ENCODE data around the gene LARGE1.

Gene LARGE1

GRCh38 chr22:33589297-33589696, 331.0 kb downstream of the LARGE1 start:
- no peaks in the 10 kb centered on the region for H3K27me3 Mint-ChIP-seq
- peaks cover 2% of the 10 kb centered on the region for H3K36me3 Mint-ChIP-seq (ENCODE audit: low read depth)
- H3K27ac Mint-ChIP-seq = no peak overlapping the region
- H3K4me1 Mint-ChIP-seq (ENCODE audit: low read depth) = no peaks in the 10 kb centered on the region
- no peak overlapping the region for H3K4me3 Mint-ChIP-seq
- peaks cover 2% of the 10 kb centered on the region for H3K9me3 Mint-ChIP-seq

GRCh38 chr22:33588860-33589259, 331.4 kb downstream of the LARGE1 start:
- Mint-ChIP-seq H3K4me1 (ENCODE audit: low read depth) (no peaks in the 10 kb centered on the region), H3K27me3 (no peaks in the 10 kb centered on the region), H3K27ac (no peak overlapping the region), H3K36me3 (ENCODE audit: low read depth) (no peaks in the 10 kb centered on the region), H3K4me3 (no peak overlapping the region), H3K9me3 (no peaks in the 10 kb centered on the region)

GRCh38 chr22:33584152-33584551, 336.1 kb downstream of the LARGE1 start:
- H3K4me3 Mint-ChIP-seq = no peak overlapping the region
- H3K9me3 Mint-ChIP-seq = no peaks in the 10 kb centered on the region
- H3K27ac Mint-ChIP-seq = no peak overlapping the region

GRCh38 chr22:33582822-33583400, 337.4 kb downstream of the LARGE1 start:
- no peaks in the 10 kb centered on the region for H3K36me3 Mint-ChIP-seq (ENCODE audit: low read depth)
- H3K4me1 Mint-ChIP-seq (ENCODE audit: low read depth) = peaks cover 11% of the 10 kb centered on the region
- H3K27me3 Mint-ChIP-seq = no peaks in the 10 kb centered on the region
- H3K4me3 Mint-ChIP-seq = no peak overlapping the region
- H3K27ac Mint-ChIP-seq = no peak overlapping the region
- H3K9me3 Mint-ChIP-seq = no peaks in the 10 kb centered on the region

More at GRCh38 chr22:33584152-33584551, 336.1 kb downstream of the LARGE1 start:
- H3K27me3 Mint-ChIP-seq = no peaks in the 10 kb centered on the region
- H3K36me3 Mint-ChIP-seq (ENCODE audit: low read depth) = no peaks in the 10 kb centered on the region
- H3K4me1 Mint-ChIP-seq (ENCODE audit: low read depth) = peaks cover 5% of the 10 kb centered on the region

GRCh38 chr22:33580310-33580709, 340.0 kb downstream of the LARGE1 start:
- no peaks in the 10 kb centered on the region for H3K27me3 Mint-ChIP-seq
- no peaks in the 10 kb centered on the region for H3K9me3 Mint-ChIP-seq
- H3K36me3 Mint-ChIP-seq (ENCODE audit: low read depth) = no peaks in the 10 kb centered on the region

GRCh38 chr22:33579448-33580093, 340.7 kb downstream of the LARGE1 start:
- H3K4me3 Mint-ChIP-seq = no peak overlapping the region
- peaks cover 22% of the 10 kb centered on the region for H3K4me1 Mint-ChIP-seq (ENCODE audit: low read depth)
- no peaks in the 10 kb centered on the region for H3K9me3 Mint-ChIP-seq
- H3K27ac Mint-ChIP-seq = no peak overlapping the region
- no peaks in the 10 kb centered on the region for H3K36me3 Mint-ChIP-seq (ENCODE audit: low read depth)
- no peaks in the 10 kb centered on the region for H3K27me3 Mint-ChIP-seq

More at GRCh38 chr22:33580310-33580709, 340.0 kb downstream of the LARGE1 start:
- Mint-ChIP-seq H3K27ac (no peak overlapping the region), H3K4me1 (ENCODE audit: low read depth) (peaks cover 22% of the 10 kb centered on the region), H3K4me3 (no peak overlapping the region)

GRCh38 chr22:33578752-33579151, 341.5 kb downstream of the LARGE1 start:
- no peaks in the 10 kb centered on the region for H3K27me3 Mint-ChIP-seq
- no peak overlapping the region for H3K4me3 Mint-ChIP-seq
- H3K9me3 Mint-ChIP-seq = peaks cover 1% of the 10 kb centered on the region
- no peaks in the 10 kb centered on the region for H3K36me3 Mint-ChIP-seq (ENCODE audit: low read depth)
- no peak overlapping the region for H3K27ac Mint-ChIP-seq
- H3K4me1 Mint-ChIP-seq (ENCODE audit: low read depth) = peaks cover 22% of the 10 kb centered on the region

GRCh38 chr22:33577862-33578411, 342.3 kb downstream of the LARGE1 start:
- Mint-ChIP-seq H3K4me3 (no peak overlapping the region), H3K27me3 (no peaks in the 10 kb centered on the region), H3K36me3 (ENCODE audit: low read depth) (no peaks in the 10 kb centered on the region), H3K4me1 (ENCODE audit: low read depth) (peaks cover 22% of the 10 kb centered on the region), H3K27ac (no peak overlapping the region), H3K9me3 (peaks cover 6% of the 10 kb centered on the region)

GRCh38 chr22:33576205-33576604, 344.1 kb downstream of the LARGE1 start:
- peaks cover 28% of the 10 kb centered on the region for H3K4me1 Mint-ChIP-seq (ENCODE audit: low read depth)
- peaks cover 6% of the 10 kb centered on the region for H3K9me3 Mint-ChIP-seq
- H3K36me3 Mint-ChIP-seq (ENCODE audit: low read depth) = no peaks in the 10 kb centered on the region
- no peak overlapping the region for H3K27ac Mint-ChIP-seq
- no peak overlapping the region for H3K4me3 Mint-ChIP-seq
- no peaks in the 10 kb centered on the region for H3K27me3 Mint-ChIP-seq

- H3K4me3 Mint-ChIP-seq = no peak overlapping the region
- peaks cover 31% of the 10 kb centered on the region for H3K4me1 Mint-ChIP-seq (ENCODE audit: low read depth)
- H3K27me3 Mint-ChIP-seq = no peaks in the 10 kb centered on the region
- H3K36me3 Mint-ChIP-seq (ENCODE audit: low read depth) = no peaks in the 10 kb centered on the region
- H3K9me3 Mint-ChIP-seq = peaks cover 6% of the 10 kb centered on the region
- H3K27ac Mint-ChIP-seq = no peak overlapping the region
These were observed 344.5 kb downstream of the LARGE1 start for GRCh38 chr22:33575771-33576170.

GRCh38 chr22:33575041-33575440, 345.2 kb downstream of the LARGE1 start:
- peaks cover 36% of the 10 kb centered on the region for H3K4me1 Mint-ChIP-seq (ENCODE audit: low read depth)
- H3K9me3 Mint-ChIP-seq = peaks cover 6% of the 10 kb centered on the region
- no peaks in the 10 kb centered on the region for H3K27me3 Mint-ChIP-seq
- no peaks in the 10 kb centered on the region for H3K36me3 Mint-ChIP-seq (ENCODE audit: low read depth)
- no peak overlapping the region for H3K27ac Mint-ChIP-seq
- no peak overlapping the region for H3K4me3 Mint-ChIP-seq

- Mint-ChIP-seq H3K27ac (no peak overlapping the region), H3K36me3 (ENCODE audit: low read depth) (no peaks in the 10 kb centered on the region), H3K4me1 (ENCODE audit: low read depth) (peaks cover 38% of the 10 kb centered on the region), H3K27me3 (no peaks in the 10 kb centered on the region), H3K9me3 (peaks cover 6% of the 10 kb centered on the region), H3K4me3 (no peak overlapping the region)
These were observed 346.8 kb downstream of the LARGE1 start for GRCh38 chr22:33573479-33573878.

GRCh38 chr22:33572086-33572485, 348.2 kb downstream of the LARGE1 start:
- Mint-ChIP-seq H3K27me3 (no peaks in the 10 kb centered on the region), H3K36me3 (ENCODE audit: low read depth) (no peaks in the 10 kb centered on the region), H3K9me3 (peaks cover 6% of the 10 kb centered on the region), H3K4me1 (ENCODE audit: low read depth) (peaks cover 42% of the 10 kb centered on the region), H3K4me3 (no peak overlapping the region), H3K27ac (no peak overlapping the region)

- Mint-ChIP-seq H3K9me3 (peaks cover 11% of the 10 kb centered on the region), H3K4me1 (ENCODE audit: low read depth) (peaks cover 49% of the 10 kb centered on the region), H3K27ac (no peak overlapping the region), H3K36me3 (ENCODE audit: low read depth) (no peaks in the 10 kb centered on the region), H3K27me3 (no peaks in the 10 kb centered on the region), H3K4me3 (no peak overlapping the region)
These were observed 350.2 kb downstream of the LARGE1 start for GRCh38 chr22:33570110-33570509.

- no peaks in the 10 kb centered on the region for H3K36me3 Mint-ChIP-seq (ENCODE audit: low read depth)
- peaks cover 49% of the 10 kb centered on the region for H3K4me1 Mint-ChIP-seq (ENCODE audit: low read depth)
- H3K9me3 Mint-ChIP-seq = peaks cover 11% of the 10 kb centered on the region
- H3K4me3 Mint-ChIP-seq = no peak overlapping the region
- H3K27me3 Mint-ChIP-seq = no peaks in the 10 kb centered on the region
- H3K27ac Mint-ChIP-seq = no peak overlapping the region
These were observed 350.7 kb downstream of the LARGE1 start for GRCh38 chr22:33569559-33569958.

Data from stimulated activated naive CD8-positive, alpha-beta T cell treated with anti-CD3 and anti-CD28 coated beads, Interleukin-15, Interleukin-2, amounts not matched to agents 100 ng/mL and 50 ng/mL, for 24 hours (primary cell).